GM18951 (cell line): ENCODE measurements around the gene TPK1.
"Not testable (repeated sequence)": the region's sequence is repeated elsewhere in the genome, so short reads cannot be mapped to it uniquely, and the experiment has no call there.

Experiments used
- POLR2A ChIP-seq: IDR thresholded peaks from 4 replicates; pipeline ENCODE4 v1.6.1; 2011; ENCODE audit warnings: mild to moderate bottlenecking; ENCODE audit not compliant: insufficient read length, insufficient read depth; ENCODE audit errors: extremely low read depth
- in situ Hi-C: fragments of 300-500 bp; cut with MboI; formaldehyde crosslinking; loops from one replicate; pipeline ENCODE4 v1.12.0; 2022; ENCODE audit warnings: low sequenced_read_pairs, mixed read lengths, inconsistent platforms; ENCODE audit not compliant: unreplicated experiment

The TPK1 gene

GRCh38 chr7:144738146-144738545, 97.7 kb downstream of the TPK1 start:
- TF ChIP-seq POLR2A = no peak
- in situ Hi-C loops = no loop called here

DNA sequence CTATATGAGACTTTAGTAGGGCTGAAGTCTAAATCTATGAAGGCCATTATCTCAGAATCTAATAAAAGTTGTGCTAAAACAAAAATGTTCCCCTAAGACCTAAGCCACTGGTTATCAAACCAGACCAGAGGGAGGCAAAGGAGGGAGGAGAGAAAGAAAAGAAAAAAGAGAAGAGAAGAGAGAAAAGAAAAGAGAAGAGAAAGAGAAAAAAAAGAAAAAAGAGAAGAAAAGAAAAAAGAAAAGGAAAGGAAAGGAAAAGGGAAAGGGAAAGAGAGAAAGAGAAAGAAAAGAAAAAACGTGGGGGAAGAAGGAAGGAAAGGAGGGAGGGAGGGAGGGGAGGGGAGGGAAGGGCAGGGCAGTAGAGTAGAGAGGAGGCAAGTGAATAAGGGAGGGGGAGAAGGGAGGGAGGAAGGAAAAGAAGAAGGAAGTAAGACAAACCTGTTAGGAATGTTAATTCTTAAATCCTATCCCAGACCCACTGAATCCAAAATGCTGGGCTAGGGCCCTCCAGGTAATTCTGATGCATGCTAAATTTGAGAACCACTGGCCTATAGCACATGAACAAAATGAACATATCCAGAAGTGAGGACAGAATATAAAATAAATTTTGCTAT, 98.9 kb downstream of the TPK1 start:
- TF ChIP-seq POLR2A = no peak
- in situ Hi-C loops = no loop called here

DNA sequence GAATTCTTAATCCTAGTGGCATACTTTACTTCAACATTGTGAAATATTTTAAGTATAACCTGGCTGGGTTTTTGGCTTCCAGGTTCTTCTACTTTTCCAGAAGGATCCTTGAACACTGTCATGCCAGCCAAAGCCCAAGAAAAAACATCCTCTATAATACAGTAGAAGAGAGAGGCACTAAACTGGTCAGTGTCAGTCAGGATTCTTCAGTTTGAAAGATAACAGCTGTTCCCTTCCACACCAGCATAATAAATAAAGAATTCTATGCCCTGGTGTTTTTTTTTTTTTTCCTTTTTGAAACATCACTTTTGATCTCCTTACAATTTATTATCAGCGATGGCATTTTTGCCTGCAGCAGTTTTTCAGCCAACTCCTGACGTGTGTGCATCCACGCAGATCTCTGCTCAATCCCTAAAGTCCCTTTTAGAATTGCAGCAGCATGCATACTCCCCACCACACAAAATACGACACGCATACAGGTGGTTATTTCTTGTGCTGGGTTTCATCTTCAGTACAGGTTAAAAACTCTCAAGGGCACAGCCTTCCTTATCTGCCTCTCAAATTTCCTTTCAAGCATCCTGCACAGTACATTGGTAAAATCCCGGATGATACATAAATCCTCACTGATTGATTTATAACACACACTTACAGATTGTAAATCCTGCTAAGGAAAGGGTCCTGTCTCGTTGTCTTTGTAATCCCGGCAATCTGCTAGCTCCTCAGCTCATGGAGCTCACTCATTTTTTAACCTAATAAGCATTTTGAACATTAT, 100.2 kb downstream of the TPK1 start:
- in situ Hi-C loops = no loop called here
- no peak for TF ChIP-seq POLR2A

- in situ Hi-C loops = no loop called here
- TF ChIP-seq POLR2A = no peak
Observed at GRCh38 chr7:144731661-144732351, 104.0 kb downstream of the TPK1 start.

GRCh38 chr7:144730224-144730623, 105.6 kb downstream of the TPK1 start:
- TF ChIP-seq POLR2A = no peak
- in situ Hi-C loops = no loop called here

- in situ Hi-C loops = no loop called here
- no peak for TF ChIP-seq POLR2A
Observed at GRCh38 chr7:144729226-144729625, 106.6 kb downstream of the TPK1 start.

DNA sequence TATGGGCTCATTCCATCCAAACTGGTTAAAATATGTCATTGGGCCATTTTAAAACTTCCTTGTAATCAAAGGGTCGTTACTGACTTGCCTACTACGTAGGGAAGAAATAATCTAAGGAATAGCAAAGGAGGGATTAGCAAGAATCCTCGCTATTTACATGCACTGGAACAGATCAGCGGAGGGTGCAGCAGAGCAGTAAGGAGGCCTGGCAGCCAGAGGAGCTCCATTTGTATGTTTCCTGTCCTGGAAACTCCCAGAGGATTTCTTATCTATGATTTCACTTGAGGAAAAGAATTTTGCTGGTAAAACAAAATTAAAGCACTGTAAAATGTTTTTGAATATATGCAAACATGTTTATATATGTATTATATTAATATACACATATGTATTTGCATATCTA, 107.3 kb downstream of the TPK1 start:
- TF ChIP-seq POLR2A = no peak
- in situ Hi-C loops = no loop called here

- in situ Hi-C loops = not testable (repeated sequence)
Observed at GRCh38 chr7:144726840-144727239, 109.0 kb downstream of the TPK1 start.

- no peak for TF ChIP-seq POLR2A
Observed at GRCh38 chr7:144725070-144725469, 110.8 kb downstream of the TPK1 start.

GRCh38 chr7:144723301-144723700, 112.6 kb downstream of the TPK1 start:
- in situ Hi-C loops = no loop called here
- no peak for TF ChIP-seq POLR2A

More at GRCh38 chr7:144725070-144725469, 110.8 kb downstream of the TPK1 start:
- in situ Hi-C loops = no loop called here

DNA sequence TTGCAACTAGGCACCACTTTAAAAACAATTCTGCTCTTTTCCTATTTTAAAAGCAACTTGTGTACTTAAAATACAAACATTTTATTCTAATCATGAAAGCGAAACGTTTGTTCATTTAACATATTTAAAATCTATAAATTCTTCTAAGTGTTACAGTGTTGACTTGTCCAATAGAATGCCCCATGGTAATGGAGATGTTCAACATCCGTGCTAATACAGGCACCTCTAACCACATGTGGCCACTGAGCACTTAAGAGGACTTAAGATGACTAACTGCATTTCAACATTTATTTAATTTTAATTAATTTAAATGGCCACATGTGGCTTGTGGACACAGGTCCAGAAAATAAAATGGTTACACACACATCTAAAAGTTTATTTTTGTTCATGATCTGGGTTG, 115.1 kb downstream of the TPK1 start:
- in situ Hi-C loops = no loop called here
- TF ChIP-seq POLR2A = no peak

DNA sequence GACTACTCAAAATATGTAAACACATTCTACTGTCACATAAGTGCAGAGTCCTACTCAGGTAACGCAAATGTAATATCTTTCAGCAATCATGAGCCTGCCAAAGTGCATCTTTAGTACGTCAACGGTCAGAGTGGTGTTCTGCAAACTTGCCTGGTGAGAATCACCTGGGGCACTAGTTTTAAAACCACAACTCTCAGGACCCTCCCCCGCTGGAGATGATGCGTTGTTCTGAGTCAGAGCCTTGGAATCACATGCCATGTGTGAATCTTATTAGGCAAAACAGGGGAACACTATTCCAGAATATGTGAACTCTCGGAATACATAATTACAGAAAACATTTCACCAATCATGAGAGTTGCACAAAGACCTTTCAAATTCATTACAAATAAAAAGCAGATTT, 115.7 kb downstream of the TPK1 start:
- no peak for TF ChIP-seq POLR2A
- in situ Hi-C loops = no loop called here

GRCh38 chr7:144717720-144718119, 118.1 kb downstream of the TPK1 start:
- TF ChIP-seq POLR2A = no peak
- in situ Hi-C loops = no loop called here

DNA sequence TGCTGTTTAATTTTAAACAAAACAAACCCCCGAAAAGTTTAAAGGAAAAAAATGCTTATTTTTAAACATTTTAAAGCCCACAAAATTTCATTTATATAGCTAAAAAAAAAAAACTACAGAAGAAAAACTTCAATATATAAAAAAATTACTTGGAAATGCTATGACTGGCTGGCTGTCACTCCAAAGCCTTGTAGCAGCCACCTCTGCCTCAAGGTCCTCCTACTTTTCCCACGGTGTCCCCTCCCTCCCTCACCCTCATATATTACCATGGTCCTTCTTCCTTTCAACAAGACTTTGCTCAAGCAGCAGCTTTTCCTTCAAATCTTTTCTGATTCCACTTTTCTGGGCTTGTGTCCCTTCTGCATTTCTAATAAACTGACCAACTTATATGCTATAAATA, 122.0 kb downstream of the TPK1 start:
- no peak for TF ChIP-seq POLR2A
- in situ Hi-C loops = no loop called here
